ENCODE data around the gene LPCAT1. TPM values are rescaled to one million over a fixed set of nuclear protein-coding genes. Genes with fewer than 3 reads are reported as not detected.
A peak's percentile ranks its signal among the peaks of the same experiment; 100 is the strongest.
"Not testable (repeated sequence)": the region's sequence is repeated elsewhere in the genome, so short reads cannot be mapped to it uniquely, and the experiment has no call there.

Gene LPCAT1
- 10 to 100 TPM; 50.5 to 56.4 (median 51.4) TPM for polyA plus RNA-seq (ENCODE audit: insufficient read length in 4 of 4)

- peak in 3 of 4 donors; percentile 46 to 54 (median 52) for DNase-seq (ENCODE audit: low read depth in 4 of 4, low spot score in 3 of 4)
These were observed at the start of gene LPCAT1 for GRCh38 chr5:1523793-1524480. Gene LPCAT1 (minus strand): TSS chr5:1523960. CDS start chr5:1523844, 116 bp downstream.

GRCh38 chr5:1571875-1572274 is 48.1 kb upstream of the LPCAT1 start:
- DNase-seq (ENCODE audit: low read depth in 4 of 4, low spot score in 3 of 4) = not testable (repeated sequence)

DNA sequence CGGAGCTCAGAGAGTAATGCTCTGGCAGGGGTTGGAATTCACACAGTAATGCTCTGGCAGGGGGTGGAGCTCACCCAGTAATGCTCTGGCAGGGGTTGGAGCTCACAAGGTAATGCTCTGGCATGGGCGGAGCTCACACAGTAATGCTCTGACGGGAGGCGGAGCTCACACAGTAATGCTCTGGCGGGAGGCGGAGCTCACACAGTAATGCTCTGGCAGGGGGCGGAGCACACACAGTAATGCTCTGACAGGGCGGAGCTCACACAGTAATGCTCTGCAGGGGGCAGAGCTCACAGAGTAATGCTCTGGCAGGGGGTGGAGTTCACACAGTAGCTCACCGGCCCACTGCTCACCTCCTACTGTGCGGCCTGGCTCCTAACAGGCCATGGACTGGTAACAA is 47.2 kb upstream of the LPCAT1 start:
- no peak for DNase-seq (ENCODE audit: low read depth in 4 of 4, low spot score in 3 of 4)

DNA sequence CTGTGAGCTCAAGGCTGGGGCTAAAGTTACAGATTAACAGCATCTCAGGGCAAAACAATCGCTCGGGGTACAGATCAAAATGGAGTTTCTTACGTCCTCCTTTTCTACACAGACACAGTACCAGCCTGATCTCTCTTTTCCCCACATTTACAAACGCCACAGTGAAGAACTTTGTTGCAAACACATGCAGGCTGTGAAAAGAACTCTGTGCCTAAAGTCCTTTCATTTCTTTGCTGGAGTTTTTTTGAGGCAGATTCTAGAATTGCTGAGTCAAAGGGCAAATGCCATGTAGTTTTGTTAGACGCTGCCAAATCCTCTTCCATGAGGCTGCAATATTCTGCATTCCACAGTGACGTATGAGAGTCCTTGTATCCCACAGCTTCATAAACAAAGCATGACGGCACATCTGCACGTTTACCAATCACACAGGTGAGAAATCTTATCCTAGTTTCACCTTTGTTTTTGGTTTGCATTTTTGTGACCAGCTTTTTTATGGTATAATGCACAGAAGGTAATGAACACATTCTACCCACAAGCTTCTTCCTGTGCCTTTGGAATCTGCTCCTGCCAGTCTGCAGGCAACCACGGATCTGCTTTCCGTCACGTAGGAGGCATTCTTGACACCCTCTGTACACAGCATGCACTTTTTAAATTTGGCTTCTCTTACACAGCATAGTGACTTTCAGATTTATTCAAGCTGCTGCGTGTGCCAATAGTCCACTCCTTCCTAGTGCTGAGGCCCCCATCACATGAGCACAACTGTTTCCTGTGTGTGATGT is 44.6 kb upstream of the LPCAT1 start:
- peak in 3 of 4 donors; percentile 16 to 33 (median 22) for DNase-seq (ENCODE audit: low read depth in 4 of 4, low spot score in 3 of 4)

DNA sequence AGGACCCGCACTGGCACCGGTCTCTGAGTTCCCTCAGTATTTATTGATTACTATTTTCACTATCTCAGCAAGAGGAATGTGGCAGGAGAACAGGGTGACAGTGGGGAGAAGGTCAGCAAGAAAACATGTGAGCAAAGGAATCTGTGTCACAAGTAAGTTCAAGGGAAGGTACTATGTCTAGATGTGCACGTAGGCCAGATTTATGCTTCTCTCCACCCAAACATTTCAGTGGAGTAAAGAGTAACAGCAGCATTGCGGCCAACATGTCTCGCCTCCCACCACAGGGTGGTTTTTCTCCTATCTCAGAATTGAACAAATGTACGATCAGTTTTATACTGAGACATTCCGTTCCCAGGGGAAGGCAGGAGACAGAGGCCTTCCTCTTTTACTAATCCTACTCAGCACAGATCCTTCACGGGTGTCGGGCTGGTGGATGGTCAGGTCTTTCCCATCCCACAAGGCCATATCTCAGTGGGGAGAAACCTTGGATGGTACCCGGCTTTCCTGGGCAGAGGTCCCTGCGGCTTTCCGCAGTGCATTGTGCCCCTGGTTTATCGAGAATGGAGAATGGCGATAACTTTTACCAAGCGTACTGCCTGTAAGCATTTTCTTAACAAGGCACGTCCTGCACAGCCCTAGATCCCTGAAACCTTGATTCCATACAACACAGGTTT is 43.9 kb upstream of the LPCAT1 start:
- DNase-seq (ENCODE audit: low read depth in 4 of 4, low spot score in 3 of 4) = not testable (repeated sequence)

DNA sequence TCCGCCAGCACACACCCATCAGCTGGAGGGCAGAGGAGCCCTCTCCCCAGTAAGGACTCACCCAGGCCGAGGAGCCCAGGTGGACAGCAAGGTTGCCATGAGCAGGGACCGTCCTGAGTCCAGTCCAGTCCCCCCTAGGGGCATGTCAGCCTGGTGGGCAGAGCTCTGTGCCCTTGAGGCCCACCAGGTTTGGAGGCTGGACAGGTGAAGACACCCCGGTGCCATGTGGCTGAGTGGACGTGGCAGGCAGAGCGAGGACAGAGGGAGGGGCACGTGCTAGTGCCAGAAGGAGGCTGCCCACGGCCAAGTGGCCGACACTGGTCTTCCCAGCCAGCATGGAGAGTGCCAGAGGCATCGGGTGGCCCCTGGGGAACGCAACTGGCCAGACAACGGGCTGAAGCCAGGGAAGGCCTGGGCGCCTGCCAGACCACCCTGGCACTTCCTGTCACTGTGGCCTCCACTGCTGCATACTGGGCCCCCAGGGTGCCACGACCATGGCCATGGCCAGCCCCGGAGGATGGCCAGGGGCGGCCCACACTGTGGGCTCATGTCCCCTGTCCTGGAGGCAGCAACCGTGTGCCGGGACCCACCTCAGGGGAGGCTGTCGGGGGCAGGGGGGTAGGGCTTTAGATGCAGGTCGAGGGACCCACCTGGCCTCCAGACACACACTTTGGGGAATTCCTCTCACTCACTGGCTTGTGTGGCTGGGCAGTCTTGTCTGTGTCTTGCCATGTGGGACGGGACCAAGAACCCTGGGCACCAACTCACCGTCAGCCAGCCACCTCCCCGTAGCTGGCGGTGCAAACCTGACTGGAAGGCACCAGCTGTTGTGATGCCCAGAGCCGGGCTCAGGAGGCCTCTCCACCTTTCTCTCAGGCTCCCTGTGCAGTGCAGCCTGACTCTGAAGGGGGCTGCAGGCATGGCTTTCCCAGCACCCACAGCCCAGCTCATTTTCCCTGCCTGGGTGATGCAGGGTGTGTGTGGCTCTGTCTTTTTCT is 42.3 kb upstream of the LPCAT1 start:
- no peak for DNase-seq (ENCODE audit: low read depth in 4 of 4, low spot score in 3 of 4)

DNA sequence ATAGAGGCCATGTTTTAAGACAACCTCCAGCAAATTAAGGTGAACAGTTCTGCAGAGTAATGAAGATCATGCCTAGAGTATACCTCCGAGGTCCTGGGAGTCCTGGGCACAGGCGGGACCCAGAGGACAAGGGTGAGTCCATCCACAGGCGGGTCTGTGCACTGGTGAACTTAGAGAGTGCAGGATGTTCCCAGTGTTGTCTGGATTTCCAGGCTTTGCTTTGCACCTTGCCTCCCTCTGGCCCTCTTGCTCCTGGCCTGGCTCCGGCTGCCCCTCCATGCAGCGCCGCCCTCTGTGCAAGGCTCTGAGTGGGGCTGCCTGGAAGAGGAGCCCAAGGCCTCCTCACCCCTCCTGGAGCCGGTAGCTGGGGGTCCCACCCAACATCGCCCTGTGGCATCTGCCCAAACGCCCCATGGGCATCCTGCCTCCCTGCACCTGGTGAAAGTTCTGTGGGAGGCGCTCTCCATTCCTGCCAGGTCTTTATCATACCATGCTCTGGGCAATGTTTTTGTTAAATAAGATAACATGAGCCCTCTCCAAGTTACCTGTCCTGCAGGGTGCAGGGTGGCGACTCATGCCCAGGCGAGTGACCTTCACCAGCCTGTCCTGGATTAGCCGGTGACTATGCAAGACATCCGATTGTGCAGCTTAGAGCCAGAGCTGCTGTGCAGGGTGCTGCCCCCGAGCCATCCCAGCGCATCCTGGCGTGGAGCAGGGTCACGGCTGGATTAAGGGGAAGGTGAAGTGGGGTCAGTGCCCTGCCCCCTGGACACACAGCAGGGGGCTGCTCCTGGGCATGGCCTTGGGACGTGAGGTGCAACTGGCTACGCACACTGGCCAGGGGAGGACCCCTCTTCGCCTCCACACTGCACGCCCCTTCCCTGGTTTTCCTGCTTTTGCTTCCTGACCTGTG is 41.3 kb upstream of the LPCAT1 start:
- no peak for DNase-seq (ENCODE audit: low read depth in 4 of 4, low spot score in 3 of 4)

GRCh38 chr5:1564182-1564748 is 40.5 kb upstream of the LPCAT1 start:
- DNase-seq (ENCODE audit: low read depth in 4 of 4, low spot score in 3 of 4) = no peak

DNA sequence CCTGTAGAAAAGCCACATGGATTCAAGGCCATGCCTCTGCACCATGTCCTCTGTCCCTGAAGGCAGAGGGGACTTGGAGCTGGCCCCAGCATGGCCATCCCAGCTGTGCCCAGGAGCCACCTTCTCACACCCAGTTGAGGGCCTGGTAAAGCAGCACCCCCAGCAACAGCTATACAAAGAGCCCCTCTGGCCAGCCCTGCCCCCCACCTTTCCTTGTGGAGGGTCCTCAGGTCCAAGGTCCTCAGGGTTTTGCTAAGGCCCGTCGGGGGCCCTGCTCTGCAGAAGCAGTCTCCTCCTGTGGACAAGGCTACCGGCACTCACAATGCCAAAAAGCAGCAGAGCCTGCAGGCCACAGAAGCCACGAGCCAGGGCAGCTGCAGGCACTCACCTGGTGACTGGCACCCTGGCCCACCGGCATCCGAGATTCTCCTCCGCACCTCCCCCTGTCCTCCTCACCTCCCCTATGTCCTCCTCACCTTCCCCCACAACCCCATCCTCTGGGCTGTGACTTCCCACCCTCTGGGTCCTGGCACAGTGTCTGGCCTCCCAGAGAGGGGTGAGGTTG is 39.9 kb upstream of the LPCAT1 start:
- no peak for DNase-seq (ENCODE audit: low read depth in 4 of 4, low spot score in 3 of 4)

- DNase-seq (ENCODE audit: low read depth in 4 of 4, low spot score in 3 of 4) = no peak
These were observed 39.3 kb upstream of the LPCAT1 start for GRCh38 chr5:1563051-1563461.

- no peak for DNase-seq (ENCODE audit: low read depth in 4 of 4, low spot score in 3 of 4)
These were observed 38.8 kb upstream of the LPCAT1 start for GRCh38 chr5:1562599-1562998.

GRCh38 chr5:1561402-1561929 is 37.7 kb upstream of the LPCAT1 start:
- no peak for DNase-seq (ENCODE audit: low read depth in 4 of 4, low spot score in 3 of 4)

GRCh38 chr5:1560499-1560898 is 36.7 kb upstream of the LPCAT1 start:
- DNase-seq (ENCODE audit: low read depth in 4 of 4, low spot score in 3 of 4) = not testable (repeated sequence)

DNA sequence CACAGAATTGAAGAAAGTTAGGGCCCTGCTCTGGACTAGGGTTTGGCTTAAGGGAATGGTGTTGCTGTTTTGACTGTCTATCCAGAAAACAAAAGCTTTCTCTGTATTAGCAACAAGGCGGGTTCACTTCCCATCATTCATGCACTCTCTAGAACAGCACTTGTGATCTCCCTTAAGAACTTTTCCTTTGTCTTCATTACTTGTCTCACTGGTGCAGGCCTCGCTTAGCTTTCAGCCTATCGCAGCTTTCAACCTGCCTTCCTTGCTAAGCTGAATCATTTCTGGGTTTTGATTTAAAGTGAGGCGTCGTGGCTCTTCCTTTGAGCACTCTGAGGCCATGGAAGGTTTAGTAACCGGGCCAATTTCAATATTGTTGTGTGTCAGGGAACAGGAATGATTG is 35.2 kb upstream of the LPCAT1 start:
- DNase-seq (ENCODE audit: low read depth in 4 of 4, low spot score in 3 of 4) = no peak

DNA sequence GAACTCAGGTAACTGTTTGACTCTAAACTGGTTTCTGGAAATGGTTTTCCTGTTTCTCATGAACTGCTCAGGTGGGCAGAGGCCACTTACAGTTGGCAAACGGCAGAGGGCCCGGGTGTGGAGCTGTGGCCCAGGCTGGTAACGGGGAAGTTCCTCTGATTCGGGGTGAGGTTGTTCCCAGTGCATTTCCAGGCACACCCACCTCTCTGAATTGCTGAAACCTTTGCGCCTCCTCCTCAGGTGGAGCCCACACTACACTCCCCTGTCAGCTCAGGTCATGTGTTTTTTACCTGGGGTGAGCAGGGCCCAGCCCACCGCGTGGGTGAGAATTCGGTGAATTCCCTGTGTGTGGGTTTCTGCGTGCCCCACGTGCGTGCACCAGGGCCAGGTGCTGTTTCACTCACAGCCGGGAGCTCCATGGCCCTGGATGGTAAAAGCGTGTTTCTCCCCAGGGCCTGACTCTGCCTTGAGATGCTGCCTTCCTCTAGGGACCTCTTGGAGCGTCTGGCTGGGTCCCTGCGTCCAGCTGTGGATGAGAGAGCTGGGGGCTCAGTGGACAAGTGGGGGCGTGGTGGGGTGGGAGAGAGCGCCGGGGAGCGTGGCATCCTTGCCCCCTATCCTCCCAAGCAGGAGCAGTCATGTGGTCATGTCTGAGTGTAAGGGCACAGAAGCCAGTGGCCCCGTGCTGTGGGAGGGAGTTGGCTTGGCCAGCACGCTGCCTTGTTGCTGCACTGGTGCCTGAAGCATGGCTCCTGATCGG is 33.5 kb upstream of the LPCAT1 start:
- DNase-seq (ENCODE audit: low read depth in 4 of 4, low spot score in 3 of 4) = no peak

- no peak for DNase-seq (ENCODE audit: low read depth in 4 of 4, low spot score in 3 of 4)
These were observed 32.3 kb upstream of the LPCAT1 start for GRCh38 chr5:1555808-1556731.

Data from left renal pelvis (tissue), 4 donors.